GM12891 (cell line): Measurements from ENCODE around the gene ACSF3.

Experiments
- PAX5 ChIP-seq: IDR thresholded peaks from 2 replicates; pipeline ENCODE4 v1.6.1; 2011; ENCODE audit warnings: low read length, moderate library complexity, mild to moderate bottlenecking; ENCODE audit not compliant: insufficient read depth, severe bottlenecking
- POLR2A ChIP-seq: IDR thresholded peaks from 2 replicates; pipeline ENCODE4 v1.6.1; 2011; ENCODE audit warnings: low read depth, low read length, control low read depth
- POLR2AphosphoS5 ChIP-seq: IDR thresholded peaks from 2 replicates; pipeline ENCODE4 v1.6.1; 2011; ENCODE audit warnings: low read depth, low read length, control low read depth
- POU2F2 ChIP-seq: IDR thresholded peaks from 2 replicates; pipeline ENCODE4 v1.6.1; 2011; ENCODE audit warnings: low read depth, mild to moderate bottlenecking, control low read depth, low read length, moderate library complexity
- SPI1 ChIP-seq: IDR thresholded peaks from 2 replicates; pipeline ENCODE4 v1.6.1; 2011; ENCODE audit warnings: low read depth, low read length, control low read depth
- TAF1 ChIP-seq: IDR thresholded peaks from 2 replicates; pipeline ENCODE4 v1.6.1; 2011; ENCODE audit warnings: low read depth, low read length, control low read depth

GRCh38 chr16:89102481-89103073 lies 8.9 kb downstream of the ACSF3 start:
- TF ChIP-seq POU2F2 (no peak), POLR2A (no peak), POLR2AphosphoS5 (no peak), TAF1 (no peak), SPI1 (no peak), PAX5 (no peak)
